ENCODE data around the gene GSG1L. TPM values are rescaled to one million over a fixed set of nuclear protein-coding genes. Genes with fewer than 3 reads are reported as not detected.

GSG1L gene
- total RNA-seq, 1 donor from 2014 or later = not detected

GRCh38 chr16:28091656-28092055, 28.1 kb upstream of the GSG1L start:
- DNase-seq = no peak

GRCh38 chr16:28090646-28091377, 27.3 kb upstream of the GSG1L start:
- DNase-seq = peak; percentile 17

- DNase-seq = no peak
Measured at GRCh38 chr16:28089992-28090365, 26.5 kb upstream of the GSG1L start.

- DNase-seq = no peak
Measured at GRCh38 chr16:28089205-28089991, 25.9 kb upstream of the GSG1L start.

- DNase-seq = no peak
Measured at GRCh38 chr16:28087675-28088300, 24.3 kb upstream of the GSG1L start.

GRCh38 chr16:28087140-28087660, 23.7 kb upstream of the GSG1L start:
- DNase-seq = no peak

- DNase-seq = no peak
Measured at GRCh38 chr16:28086186-28087139, 22.9 kb upstream of the GSG1L start.

- no peak for DNase-seq
Measured at GRCh38 chr16:28085389-28086171, 22.1 kb upstream of the GSG1L start.

GRCh38 chr16:28084209-28084608, 20.7 kb upstream of the GSG1L start:
- DNase-seq = no peak

- DNase-seq = no peak
Measured at GRCh38 chr16:28082624-28083023, 19.1 kb upstream of the GSG1L start.

- no peak for DNase-seq
Measured at GRCh38 chr16:28081391-28081968, 18.0 kb upstream of the GSG1L start.

GRCh38 chr16:28078261-28078660, 14.7 kb upstream of the GSG1L start:
- no peak for DNase-seq

GRCh38 chr16:28073836-28074235, 10.3 kb upstream of the GSG1L start:
- no peak for DNase-seq

GRCh38 chr16:28072087-28072486, 8.6 kb upstream of the GSG1L start:
- no peak for DNase-seq

GRCh38 chr16:28069971-28070794, 6.7 kb upstream of the GSG1L start:
- DNase-seq = no peak

GRCh38 chr16:28068976-28069375, 5.5 kb upstream of the GSG1L start:
- no peak for DNase-seq

GRCh38 chr16:28067604-28068379, 4.3 kb upstream of the GSG1L start:
- peak; percentile 22 for DNase-seq

GRCh38 chr16:28064706-28065249, 1.3 kb upstream of the GSG1L start:
- DNase-seq = no peak

- no peak for DNase-seq
Measured at GRCh38 chr16:28064150-28064549, 636 bp upstream of the GSG1L start.

All from dermis blood vessel endothelial cell (primary cell).